Trophoblast cell (in vitro differentiated cells and primary cell): ENCODE results near the gene GJA4.

Experiments
- DNase-seq, 2 donors: peaks; one replicate each; pipeline ENCODE4 v3.0.0-alpha.2; 2016
- H2AFZ ChIP-seq: 2 replicates; pipeline ENCODE4 v1.6.1; 2013; ENCODE audit warnings: low read length, moderate library complexity, mild to moderate bottlenecking; ENCODE audit not compliant: insufficient read depth, poor library complexity
- H2AK5ac ChIP-seq: 2 replicates; pipeline ENCODE4 v1.6.1; 2013; ENCODE audit warnings: mild to moderate bottlenecking, low read length
- H2BK120ac ChIP-seq: 2 replicates; pipeline ENCODE4 v1.6.1; 2013; ENCODE audit warnings: low read length, mild to moderate bottlenecking, moderate library complexity; ENCODE audit not compliant: insufficient read depth, poor library complexity
- H2BK12ac ChIP-seq: 2 replicates; pipeline ENCODE4 v1.6.1; 2013; ENCODE audit warnings: mild to moderate bottlenecking, low read length, moderate library complexity
- H2BK5ac ChIP-seq: 2 replicates; pipeline ENCODE4 v1.6.1; 2013; ENCODE audit warnings: low read length, low read depth, moderate library complexity, mild to moderate bottlenecking; ENCODE audit not compliant: poor library complexity
- H3K14ac ChIP-seq: 2 replicates; pipeline ENCODE4 v1.6.1; 2013; ENCODE audit warnings: mild to moderate bottlenecking, low read length
- H3K18ac ChIP-seq: 2 replicates; pipeline ENCODE4 v1.6.1; 2013; ENCODE audit warnings: mild to moderate bottlenecking, low read length
- H3K23ac ChIP-seq: 2 replicates; pipeline ENCODE4 v1.6.1; 2013; ENCODE audit warnings: low read length
- H3K27ac ChIP-seq: 2 replicates; pipeline ENCODE4 v1.5.1; 2013; ENCODE audit warnings: low read depth, mild to moderate bottlenecking, inconsistent platforms, low read length, moderate library complexity
- H3K27me3 ChIP-seq: 2 replicates; pipeline ENCODE4 v1.6.1; 2013; ENCODE audit warnings: inconsistent platforms, mild to moderate bottlenecking, low read length, moderate library complexity; ENCODE audit not compliant: insufficient read depth
- H3K36me3 ChIP-seq, 2 experiments: 1 replicate in 1 of 2; 2 replicates in 1 of 2; pipeline ENCODE4 v1.6.1; 2013; ENCODE audit warnings: low read length in 2 of 2, mild to moderate bottlenecking in 2 of 2, moderate library complexity in 1 of 2; ENCODE audit not compliant: insufficient read depth in 2 of 2, control insufficient read depth in 1 of 2
- H3K4ac ChIP-seq: 2 replicates; pipeline ENCODE4 v1.6.1; 2013; ENCODE audit warnings: low read depth, mild to moderate bottlenecking, low read length, moderate library complexity
- H3K4me1 ChIP-seq, 2 experiments: 1 replicate in 1 of 2; 2 replicates in 1 of 2; pipeline ENCODE4 v1.6.1; 2013; ENCODE audit warnings: low read length in 2 of 2, mild to moderate bottlenecking in 2 of 2, moderate library complexity in 1 of 2; ENCODE audit not compliant: insufficient read depth in 2 of 2, control insufficient read depth in 1 of 2
- H3K4me2 ChIP-seq: 2 replicates; pipeline ENCODE4 v1.6.1; 2013; ENCODE audit warnings: inconsistent platforms, mild to moderate bottlenecking, low read length, moderate library complexity
- H3K4me3 ChIP-seq: 2 replicates; pipeline ENCODE4 v1.5.1; 2013; ENCODE audit warnings: mild to moderate bottlenecking, low read depth, low read length, inconsistent platforms
- H3K79me1 ChIP-seq: one replicate; pipeline ENCODE4 v1.6.1; 2013; ENCODE audit warnings: low read length
- H3K79me2 ChIP-seq: 2 replicates; pipeline ENCODE4 v1.6.1; 2013; ENCODE audit warnings: low read length, mild to moderate bottlenecking; ENCODE audit not compliant: control insufficient read depth, insufficient read depth, poor library complexity
- H3K9ac ChIP-seq: 2 replicates; pipeline ENCODE4 v1.6.1; 2013; ENCODE audit warnings: mild to moderate bottlenecking, low read length
- H3K9me3 ChIP-seq: 2 replicates; pipeline ENCODE4 v1.6.1; 2013; ENCODE audit warnings: low read depth, mild to moderate bottlenecking, control low read depth, inconsistent platforms, low read length; ENCODE audit not compliant: insufficient read depth
- H4K12ac ChIP-seq: 2 replicates; pipeline ENCODE4 v1.6.1; 2013; ENCODE audit warnings: low read depth, mild to moderate bottlenecking, low read length, moderate library complexity
- H4K8ac ChIP-seq: 2 replicates; pipeline ENCODE4 v1.6.1; 2013; ENCODE audit warnings: low read depth, mild to moderate bottlenecking, low read length, moderate library complexity
- H4K91ac ChIP-seq: one replicate; pipeline ENCODE4 v1.6.1; 2013; ENCODE audit warnings: low read depth, mild to moderate bottlenecking, low read length, moderate library complexity
- WGBS: extraction: QIAGEN DNeasy Blood & Tissue Kit; methylation state at CpG from one replicate; pipeline ENCODE4 v1.1.7; 2013; ENCODE audit warnings: missing lambda C conversion rate; ENCODE audit not compliant: insufficient read length, insufficient coverage; ENCODE audit errors: extremely low coverage; 5-methylcytosine and 5-hydroxymethylcytosine counted together

Gene GJA4

DNA sequence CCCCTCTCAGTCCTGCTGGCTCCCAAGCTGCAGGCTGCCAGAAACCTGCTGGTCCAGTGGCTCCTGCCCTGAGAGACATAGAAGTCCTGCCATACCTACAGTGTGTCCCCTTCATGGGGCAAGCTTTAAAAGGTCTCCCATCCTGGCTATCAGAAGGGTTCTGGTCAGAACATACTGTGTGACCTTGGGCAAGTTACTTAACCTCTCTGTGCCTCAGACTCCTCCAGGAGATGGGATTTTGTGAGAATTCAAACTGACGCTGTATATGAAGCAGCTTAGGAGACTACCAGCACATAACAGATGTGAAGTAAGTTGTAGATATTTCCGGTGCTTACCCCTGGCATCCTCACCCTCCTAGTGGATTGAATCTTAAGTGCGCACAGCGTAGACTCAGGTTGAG, 46.7 kb upstream of the GJA4 start:
- whole genome bisulfite sequencing, result no CpG with 5 or more reads among the region's 4 CpGs
- DNase-seq, result no peak
- no peak overlapping the region for H3K9ac ChIP-seq
- H4K12ac ChIP-seq, result no peak overlapping the region
- H3K9me3 ChIP-seq, result no peaks in the 10 kb centered on the region
- H3K79me2 ChIP-seq, result no peaks in the 10 kb centered on the region
- peaks cover 0 to 2% of the 10 kb centered on the region in 2 experiments for H3K4me1 ChIP-seq
- H2BK120ac ChIP-seq, result no peak overlapping the region
- H2AFZ ChIP-seq, result no peak overlapping the region
- H4K91ac ChIP-seq, result no peak overlapping the region
- H2BK5ac ChIP-seq, result no peak overlapping the region
- H3K14ac ChIP-seq, result no peak overlapping the region
- H3K4ac ChIP-seq, result no peak overlapping the region
- H4K8ac ChIP-seq, result no peak overlapping the region
- no peak overlapping the region for H3K23ac ChIP-seq
- H2BK12ac ChIP-seq, result no peak overlapping the region
- H3K18ac ChIP-seq, result no peak overlapping the region
- no peak overlapping the region for H3K4me2 ChIP-seq
- H3K4me3 ChIP-seq, result no peak overlapping the region
- H3K36me3 ChIP-seq, result no peaks in the 10 kb centered on the region
- H3K27ac ChIP-seq, result no peak overlapping the region
- no peaks in the 10 kb centered on the region for H3K27me3 ChIP-seq
- H2AK5ac ChIP-seq, result no peak overlapping the region
- no peaks in the 10 kb centered on the region for H3K79me1 ChIP-seq

GRCh38 chr1:34746785-34747637, 45.8 kb upstream of the GJA4 start:
- Histone ChIP-seq H3K23ac (no peak overlapping the region), H3K79me2 (no peaks in the 10 kb centered on the region), H3K18ac (no peak overlapping the region), H3K9me3 (no peaks in the 10 kb centered on the region), H3K27ac (no peak overlapping the region), H4K91ac (no peak overlapping the region), H3K27me3 (no peaks in the 10 kb centered on the region), H2BK12ac (no peak overlapping the region), H4K8ac (no peak overlapping the region), H2BK5ac (no peak overlapping the region), H3K79me1 (no peaks in the 10 kb centered on the region), H3K4me3 (no peak overlapping the region), H3K4me1 (peaks cover 0 to 2% of the 10 kb centered on the region in 2 experiments), H3K36me3 (no peaks in the 10 kb centered on the region), H2AK5ac (no peak overlapping the region), H3K9ac (no peak overlapping the region), H3K4ac (no peak overlapping the region), H3K4me2 (no peak overlapping the region), H2AFZ (no peak overlapping the region), H4K12ac (no peak overlapping the region), H2BK120ac (no peak overlapping the region), H3K14ac (no peak overlapping the region)
- WGBS, result no CpG with 5 or more reads among the region's 18 CpGs
- no peak for DNase-seq

- Histone ChIP-seq H3K36me3 (no peaks in the 10 kb centered on the region), H2BK12ac (no peak overlapping the region), H3K4me3 (no peak overlapping the region), H2AFZ (no peak overlapping the region), H3K9me3 (no peaks in the 10 kb centered on the region), H3K9ac (no peak overlapping the region), H2AK5ac (no peak overlapping the region), H3K79me1 (no peaks in the 10 kb centered on the region), H3K18ac (no peak overlapping the region), H3K23ac (no peak overlapping the region), H4K8ac (no peak overlapping the region), H4K12ac (no peak overlapping the region), H3K4ac (no peak overlapping the region), H3K14ac (no peak overlapping the region), H3K4me1 (no peaks in the 10 kb centered on the region), H3K27me3 (no peaks in the 10 kb centered on the region), H4K91ac (no peak overlapping the region), H2BK120ac (no peak overlapping the region), H2BK5ac (no peak overlapping the region), H3K4me2 (no peak overlapping the region), H3K27ac (no peak overlapping the region), H3K79me2 (no peaks in the 10 kb centered on the region)
- no peak for DNase-seq
- WGBS, result no CpG with 5 or more reads among the region's 6 CpGs
These were observed 45.2 kb upstream of the GJA4 start for GRCh38 chr1:34747638-34747941.

- WGBS, result no CpG with 5 or more reads among the region's 8 CpGs
- Histone ChIP-seq H4K8ac (no peak overlapping the region), H3K14ac (no peak overlapping the region), H2AFZ (no peak overlapping the region), H4K91ac (no peak overlapping the region), H4K12ac (no peak overlapping the region), H3K27ac (no peak overlapping the region), H3K79me2 (no peaks in the 10 kb centered on the region), H2BK12ac (no peak overlapping the region), H2BK120ac (no peak overlapping the region), H3K4me2 (no peak overlapping the region), H3K18ac (no peak overlapping the region), H3K36me3 (no peaks in the 10 kb centered on the region), H3K9ac (no peak overlapping the region), H2BK5ac (no peak overlapping the region), H3K23ac (no peak overlapping the region), H3K4me3 (no peak overlapping the region), H3K4me1 (peaks cover 0 to under 1% of the 10 kb centered on the region in 2 experiments), H3K9me3 (no peaks in the 10 kb centered on the region), H3K4ac (no peak overlapping the region), H2AK5ac (no peak overlapping the region), H3K79me1 (no peaks in the 10 kb centered on the region), H3K27me3 (no peaks in the 10 kb centered on the region)
- no peak for DNase-seq
These were observed 42.8 kb upstream of the GJA4 start for GRCh38 chr1:34749992-34750391.
